Trophoblast cell (in vitro differentiated cells and primary cell): ENCODE measurements around the gene CRB3.
"Not testable (repeated sequence)": the region's sequence is repeated elsewhere in the genome, so short reads cannot be mapped to it uniquely, and the experiment has no call there.

ENCODE experiments used
- DNase-seq, 2 donors: peaks; one replicate each; pipeline ENCODE4 v3.0.0-alpha.2; 2016
- H2AFZ ChIP-seq: 2 replicates; pipeline ENCODE4 v1.6.1; 2013; ENCODE audit warnings: low read length, moderate library complexity, mild to moderate bottlenecking; ENCODE audit not compliant: insufficient read depth, poor library complexity
- H2AK5ac ChIP-seq: 2 replicates; pipeline ENCODE4 v1.6.1; 2013; ENCODE audit warnings: mild to moderate bottlenecking, low read length
- H2BK120ac ChIP-seq: 2 replicates; pipeline ENCODE4 v1.6.1; 2013; ENCODE audit warnings: low read length, mild to moderate bottlenecking, moderate library complexity; ENCODE audit not compliant: insufficient read depth, poor library complexity
- H2BK12ac ChIP-seq: 2 replicates; pipeline ENCODE4 v1.6.1; 2013; ENCODE audit warnings: mild to moderate bottlenecking, low read length, moderate library complexity
- H2BK5ac ChIP-seq: 2 replicates; pipeline ENCODE4 v1.6.1; 2013; ENCODE audit warnings: low read length, low read depth, moderate library complexity, mild to moderate bottlenecking; ENCODE audit not compliant: poor library complexity
- H3K14ac ChIP-seq: 2 replicates; pipeline ENCODE4 v1.6.1; 2013; ENCODE audit warnings: mild to moderate bottlenecking, low read length
- H3K18ac ChIP-seq: 2 replicates; pipeline ENCODE4 v1.6.1; 2013; ENCODE audit warnings: mild to moderate bottlenecking, low read length
- H3K23ac ChIP-seq: 2 replicates; pipeline ENCODE4 v1.6.1; 2013; ENCODE audit warnings: low read length
- H3K27ac ChIP-seq: 2 replicates; pipeline ENCODE4 v1.5.1; 2013; ENCODE audit warnings: low read depth, mild to moderate bottlenecking, inconsistent platforms, low read length, moderate library complexity
- H3K27me3 ChIP-seq: 2 replicates; pipeline ENCODE4 v1.6.1; 2013; ENCODE audit warnings: inconsistent platforms, mild to moderate bottlenecking, low read length, moderate library complexity; ENCODE audit not compliant: insufficient read depth
- H3K36me3 ChIP-seq, 2 experiments: 1 replicate in 1 of 2; 2 replicates in 1 of 2; pipeline ENCODE4 v1.6.1; 2013; ENCODE audit warnings: low read length in 2 of 2, mild to moderate bottlenecking in 2 of 2, moderate library complexity in 1 of 2; ENCODE audit not compliant: insufficient read depth in 2 of 2, control insufficient read depth in 1 of 2
- H3K4ac ChIP-seq: 2 replicates; pipeline ENCODE4 v1.6.1; 2013; ENCODE audit warnings: low read depth, mild to moderate bottlenecking, low read length, moderate library complexity
- H3K4me1 ChIP-seq, 2 experiments: 1 replicate in 1 of 2; 2 replicates in 1 of 2; pipeline ENCODE4 v1.6.1; 2013; ENCODE audit warnings: low read length in 2 of 2, mild to moderate bottlenecking in 2 of 2, moderate library complexity in 1 of 2; ENCODE audit not compliant: insufficient read depth in 2 of 2, control insufficient read depth in 1 of 2
- H3K4me2 ChIP-seq: 2 replicates; pipeline ENCODE4 v1.6.1; 2013; ENCODE audit warnings: inconsistent platforms, mild to moderate bottlenecking, low read length, moderate library complexity
- H3K4me3 ChIP-seq: 2 replicates; pipeline ENCODE4 v1.5.1; 2013; ENCODE audit warnings: mild to moderate bottlenecking, low read depth, low read length, inconsistent platforms
- H3K79me1 ChIP-seq: one replicate; pipeline ENCODE4 v1.6.1; 2013; ENCODE audit warnings: low read length
- H3K79me2 ChIP-seq: 2 replicates; pipeline ENCODE4 v1.6.1; 2013; ENCODE audit warnings: low read length, mild to moderate bottlenecking; ENCODE audit not compliant: control insufficient read depth, insufficient read depth, poor library complexity
- H3K9ac ChIP-seq: 2 replicates; pipeline ENCODE4 v1.6.1; 2013; ENCODE audit warnings: mild to moderate bottlenecking, low read length
- H3K9me3 ChIP-seq: 2 replicates; pipeline ENCODE4 v1.6.1; 2013; ENCODE audit warnings: low read depth, mild to moderate bottlenecking, control low read depth, inconsistent platforms, low read length; ENCODE audit not compliant: insufficient read depth
- H4K12ac ChIP-seq: 2 replicates; pipeline ENCODE4 v1.6.1; 2013; ENCODE audit warnings: low read depth, mild to moderate bottlenecking, low read length, moderate library complexity
- H4K8ac ChIP-seq: 2 replicates; pipeline ENCODE4 v1.6.1; 2013; ENCODE audit warnings: low read depth, mild to moderate bottlenecking, low read length, moderate library complexity
- H4K91ac ChIP-seq: one replicate; pipeline ENCODE4 v1.6.1; 2013; ENCODE audit warnings: low read depth, mild to moderate bottlenecking, low read length, moderate library complexity
- WGBS: extraction: QIAGEN DNeasy Blood & Tissue Kit; methylation state at CpG from one replicate; pipeline ENCODE4 v1.1.7; 2013; ENCODE audit warnings: missing lambda C conversion rate; ENCODE audit not compliant: insufficient read length, insufficient coverage; ENCODE audit errors: extremely low coverage; 5-methylcytosine and 5-hydroxymethylcytosine counted together

The CRB3 gene

DNA sequence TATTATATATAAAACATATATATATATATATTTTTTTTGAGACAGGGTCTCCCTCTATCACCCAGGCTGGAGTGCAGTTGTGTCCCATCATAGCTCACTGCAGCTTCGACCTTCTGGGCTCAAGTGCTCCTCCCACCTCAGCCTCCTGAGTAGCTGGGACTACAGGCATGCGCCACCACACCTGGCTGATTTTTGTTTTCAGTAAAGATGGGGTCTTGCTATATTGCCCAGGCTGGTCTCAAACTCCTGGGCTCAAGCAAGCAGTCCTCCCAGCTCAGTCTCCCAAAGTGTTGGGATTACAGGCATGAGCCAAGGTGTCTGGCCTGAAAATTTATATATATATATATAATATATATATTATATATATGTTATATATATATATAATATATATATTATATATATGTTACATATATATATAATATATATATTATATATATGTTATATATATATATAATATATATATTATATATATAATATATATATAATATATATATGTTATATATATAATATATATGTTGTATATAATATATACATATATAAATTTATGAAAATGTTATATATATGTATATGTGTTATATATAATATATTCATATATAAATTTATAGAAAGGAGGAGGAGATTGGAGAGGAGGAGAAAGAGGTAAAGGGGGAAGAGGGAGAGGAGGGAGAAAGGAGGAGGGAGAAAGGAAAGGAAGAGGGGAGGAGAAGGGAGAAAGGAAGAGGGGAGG is 35.2 kb upstream of the CRB3 start:
- H3K4me3 ChIP-seq, H3K14ac ChIP-seq, H2BK5ac ChIP-seq, H3K4me1 ChIP-seq, H4K91ac ChIP-seq, H2AK5ac ChIP-seq, H3K27me3 ChIP-seq, H3K9ac ChIP-seq, H3K27ac ChIP-seq, H3K36me3 ChIP-seq, H2BK12ac ChIP-seq, H3K4ac ChIP-seq, H3K9me3 ChIP-seq, H3K4me2 ChIP-seq, H2AFZ ChIP-seq, H4K8ac ChIP-seq, H4K12ac ChIP-seq, H3K18ac ChIP-seq, H2BK120ac ChIP-seq, H3K79me2 ChIP-seq, H3K23ac ChIP-seq, DNase-seq, H3K79me1 ChIP-seq: not testable (repeated sequence)
- WGBS: no CpG with 5 or more reads among the region's 2 CpGs

DNA sequence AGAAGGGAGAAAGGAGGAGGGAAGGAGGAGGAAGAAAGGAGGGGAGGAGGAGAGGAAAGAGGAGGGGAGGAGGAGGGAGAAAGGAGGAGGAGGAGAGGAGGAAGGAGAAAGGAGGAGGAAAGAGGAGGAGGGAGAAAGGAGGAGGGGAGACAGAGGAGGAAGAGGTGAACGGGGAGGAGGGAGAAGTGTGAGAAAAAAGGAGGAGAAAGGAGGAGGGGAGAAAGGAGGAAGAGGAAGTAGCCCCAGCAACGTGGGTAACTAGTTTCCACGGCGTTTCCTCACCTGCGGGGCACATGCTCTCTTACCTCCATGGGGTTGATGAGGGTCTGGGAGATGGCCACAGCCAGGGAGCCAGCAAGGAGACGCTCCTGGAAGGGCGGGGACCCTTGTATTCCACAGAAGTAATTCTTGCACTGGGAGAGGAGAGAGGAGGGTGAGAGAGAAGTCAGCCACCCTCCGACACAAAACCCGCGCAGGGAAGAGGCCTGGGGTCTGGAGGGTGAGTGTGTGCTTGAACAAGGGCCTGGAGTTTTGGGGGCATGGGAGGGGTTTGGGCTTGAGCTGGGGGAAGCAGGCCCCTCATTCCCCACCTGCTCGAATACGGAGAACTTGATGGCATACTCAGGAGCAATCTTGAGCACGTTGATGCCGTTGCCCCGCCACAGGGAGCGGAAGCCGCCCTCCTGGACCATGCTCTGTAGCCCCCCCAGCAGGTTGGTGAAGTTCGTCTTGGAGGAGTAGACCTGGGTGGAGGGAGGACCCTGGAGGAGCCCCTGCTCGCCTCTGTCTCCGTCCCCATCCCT is 34.5 kb upstream of the CRB3 start:
- H4K8ac ChIP-seq: no peak overlapping the region
- no peak overlapping the region for H4K91ac ChIP-seq
- no peak overlapping the region for H3K4ac ChIP-seq
- no peak overlapping the region for H3K9ac ChIP-seq
- H3K27ac ChIP-seq: no peak overlapping the region
- peaks cover 4% of the 10 kb centered on the region for H3K79me1 ChIP-seq
- H3K14ac ChIP-seq: no peak overlapping the region
- DNase-seq: no peak
- no peak overlapping the region for H3K4me3 ChIP-seq
- H3K4me2 ChIP-seq: no peak overlapping the region
- H2AFZ ChIP-seq: no peak overlapping the region
- H3K9me3 ChIP-seq: peaks cover 6% of the 10 kb centered on the region
- no peak overlapping the region for H4K12ac ChIP-seq
- H3K27me3 ChIP-seq: no peaks in the 10 kb centered on the region
- H3K36me3 ChIP-seq: peaks cover 0 to 3% of the 10 kb centered on the region in 2 experiments
- H2AK5ac ChIP-seq: no peak overlapping the region
- no peak overlapping the region for H3K18ac ChIP-seq
- H2BK5ac ChIP-seq: no peak overlapping the region
- no peak overlapping the region for H2BK120ac ChIP-seq
- no peak overlapping the region for H3K23ac ChIP-seq
- H3K79me2 ChIP-seq: no peaks in the 10 kb centered on the region
- peaks cover 0 to 4% of the 10 kb centered on the region in 2 experiments for H3K4me1 ChIP-seq
- WGBS: 100% methylated on average over 1 of the region's 20 CpGs
- no peak overlapping the region for H2BK12ac ChIP-seq

DNA sequence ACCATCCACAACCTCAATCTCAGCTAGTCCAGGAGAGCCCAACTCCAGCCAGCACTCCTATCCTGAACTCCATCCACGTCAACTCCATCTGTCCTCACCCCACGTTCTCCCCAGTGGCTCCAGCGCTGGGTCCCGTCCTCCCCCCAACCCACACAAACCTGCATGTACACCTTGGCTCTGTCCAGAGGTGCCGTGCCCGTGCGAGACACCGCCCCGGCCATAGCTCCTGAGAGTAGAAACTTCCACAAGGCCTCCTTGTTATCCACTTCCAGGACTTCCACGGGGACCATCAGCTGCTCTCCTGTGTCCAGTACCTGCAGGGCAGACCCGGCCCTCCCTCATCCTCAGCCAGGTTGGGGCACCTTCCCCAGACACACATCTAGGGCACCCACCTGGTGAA is 32.2 kb upstream of the CRB3 start:
- Histone ChIP-seq H3K14ac (no peak overlapping the region), H3K79me2 (no peaks in the 10 kb centered on the region), H3K9me3 (no peaks in the 10 kb centered on the region), H3K9ac (no peak overlapping the region), H3K79me1 (no peaks in the 10 kb centered on the region), H3K23ac (no peak overlapping the region), H3K18ac (no peak overlapping the region), H3K4me2 (no peak overlapping the region), H3K4me1 (no peaks in the 10 kb centered on the region), H3K4ac (no peak overlapping the region), H2AK5ac (no peak overlapping the region), H2BK120ac (no peak overlapping the region), H3K27ac (no peak overlapping the region), H2AFZ (no peak overlapping the region), H3K36me3 (no peaks in the 10 kb centered on the region), H2BK5ac (no peak overlapping the region), H3K4me3 (no peak overlapping the region), H4K91ac (no peak overlapping the region), H3K27me3 (no peaks in the 10 kb centered on the region), H2BK12ac (no peak overlapping the region), H4K12ac (no peak overlapping the region), H4K8ac (no peak overlapping the region)
- no peak for DNase-seq
- WGBS: no CpG with 5 or more reads among the region's 11 CpGs

DNA sequence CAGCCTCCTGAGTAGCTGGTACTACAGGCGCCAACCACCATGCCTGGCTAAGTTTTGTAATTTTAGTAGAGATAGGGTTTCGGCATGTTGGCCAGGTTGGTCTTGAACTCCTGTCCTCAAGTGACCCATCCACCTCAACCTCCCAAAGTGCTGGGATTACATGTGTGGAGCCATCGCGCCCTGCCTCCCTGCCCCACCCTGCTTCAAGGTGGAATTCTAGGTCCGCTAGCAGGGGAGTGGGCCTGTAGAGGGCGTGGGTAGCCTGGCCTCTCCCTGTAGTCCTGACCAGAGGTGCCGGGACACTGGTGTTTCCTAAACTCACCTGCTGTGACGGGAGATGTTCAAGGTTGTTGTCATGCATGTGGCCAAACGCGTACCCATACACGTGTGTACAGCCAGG is 30.9 kb upstream of the CRB3 start:
- Histone ChIP-seq H3K4ac (no peak overlapping the region), H3K27me3 (no peaks in the 10 kb centered on the region), H4K8ac (no peak overlapping the region), H4K91ac (no peak overlapping the region), H3K9ac (no peak overlapping the region), H2BK5ac (no peak overlapping the region), H2BK120ac (no peak overlapping the region), H4K12ac (no peak overlapping the region), H2AK5ac (no peak overlapping the region), H3K79me2 (no peaks in the 10 kb centered on the region), H3K14ac (no peak overlapping the region), H2AFZ (no peak overlapping the region), H2BK12ac (no peak overlapping the region), H3K4me1 (no peaks in the 10 kb centered on the region), H3K4me2 (no peak overlapping the region), H3K36me3 (no peaks in the 10 kb centered on the region), H3K27ac (no peak overlapping the region), H3K23ac (no peak overlapping the region), H3K79me1 (no peaks in the 10 kb centered on the region), H3K9me3 (no peaks in the 10 kb centered on the region), H3K4me3 (peak overlapping the region; percentile 30), H3K18ac (no peak overlapping the region)
- no CpG with 5 or more reads among the region's 11 CpGs for WGBS
- no peak for DNase-seq
